ENCODE data around the gene GPR62.
"Not testable (repeated sequence)": the region's sequence is repeated elsewhere in the genome, so short reads cannot be mapped to it uniquely, and the experiment has no call there.

The GPR62 gene

GRCh38 chr3:51987568-51987967, 32.4 kb downstream of the GPR62 start:
- Histone ChIP-seq H2AFZ (ENCODE audit: low read depth, low read length) (no peak overlapping the region), H3K27me3 (ENCODE audit: insufficient read depth, low read length) (no peaks in the 10 kb centered on the region), H3K9me3 (ENCODE audit: low read length) (no peaks in the 10 kb centered on the region), H3K36me3 (ENCODE audit: insufficient read depth, low read length) (peaks cover 12% of the 10 kb centered on the region), H3K4me3 (ENCODE audit: low read length) (no peak overlapping the region), H3K4me1 (ENCODE audit: insufficient read depth, low read length) (peaks cover 7% of the 10 kb centered on the region)

DNA sequence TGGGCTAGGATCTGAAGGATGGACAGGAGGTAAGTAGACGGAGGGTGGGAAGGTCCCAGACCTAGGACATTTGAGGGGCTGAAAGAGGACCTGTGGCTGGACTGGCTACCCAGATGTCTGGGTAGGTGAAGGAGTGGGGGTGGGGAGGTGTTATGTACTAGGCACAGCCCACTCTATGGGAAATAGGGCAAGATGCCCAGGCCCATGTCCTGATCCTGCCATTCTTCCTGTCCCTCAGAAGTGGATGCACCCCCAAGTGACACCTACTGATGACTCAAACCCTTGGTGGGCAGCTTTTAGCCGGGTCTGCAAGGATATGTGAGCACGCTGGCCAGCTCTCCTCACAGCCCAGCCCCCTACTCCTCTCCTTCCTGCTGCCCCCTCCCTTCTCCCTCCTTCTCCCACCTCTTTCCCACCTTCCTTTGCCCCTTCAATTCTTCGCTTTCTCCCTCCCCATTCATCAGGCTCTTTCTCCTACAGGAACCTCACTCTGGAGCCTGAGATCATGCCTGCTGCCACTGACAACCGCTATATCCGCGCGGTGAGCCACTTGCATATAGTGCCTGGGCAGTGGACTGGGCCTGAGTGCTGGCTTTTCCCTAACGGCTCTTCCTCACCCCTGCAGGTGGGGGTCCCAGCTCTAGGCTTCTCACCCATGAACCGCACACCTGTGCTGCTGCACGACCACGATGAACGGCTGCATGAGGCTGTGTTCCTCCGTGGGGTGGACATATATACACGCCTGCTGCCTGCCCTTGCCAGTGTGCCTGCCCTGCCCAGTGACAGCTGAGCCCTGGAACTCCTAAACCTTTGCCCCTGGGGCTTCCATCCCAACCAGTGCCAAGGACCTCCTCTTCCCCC, 33.3 kb downstream of the GPR62 start:
- peaks cover 19% of the 10 kb centered on the region for H3K36me3 ChIP-seq (ENCODE audit: insufficient read depth, low read length)
- H3K4me3 ChIP-seq (ENCODE audit: low read length) = no peak overlapping the region
- no peaks in the 10 kb centered on the region for H3K9me3 ChIP-seq (ENCODE audit: low read length)
- no peaks in the 10 kb centered on the region for H3K27me3 ChIP-seq (ENCODE audit: insufficient read depth, low read length)
- H2AFZ ChIP-seq (ENCODE audit: low read depth, low read length) = no peak overlapping the region
- H3K4me1 ChIP-seq (ENCODE audit: insufficient read depth, low read length) = peaks cover 5% of the 10 kb centered on the region

GRCh38 chr3:51990501-51990971, 35.4 kb downstream of the GPR62 start:
- Histone ChIP-seq H3K4me1 (ENCODE audit: insufficient read depth, low read length) (peaks cover 14% of the 10 kb centered on the region), H3K36me3 (ENCODE audit: insufficient read depth, low read length) (peaks cover 32% of the 10 kb centered on the region)
- not testable (repeated sequence) for H3K9me3 ChIP-seq (ENCODE audit: low read length); H3K27me3 ChIP-seq (ENCODE audit: insufficient read depth, low read length); H3K4me3 ChIP-seq (ENCODE audit: low read length); H2AFZ ChIP-seq (ENCODE audit: low read depth, low read length)

- H3K36me3 ChIP-seq (ENCODE audit: insufficient read depth, low read length) = peaks cover 32% of the 10 kb centered on the region
- no peaks in the 10 kb centered on the region for H3K27me3 ChIP-seq (ENCODE audit: insufficient read depth, low read length)
- H2AFZ ChIP-seq (ENCODE audit: low read depth, low read length) = no peak overlapping the region
- H3K9me3 ChIP-seq (ENCODE audit: low read length) = no peaks in the 10 kb centered on the region
- H3K4me3 ChIP-seq (ENCODE audit: low read length) = no peak overlapping the region
- peaks cover 14% of the 10 kb centered on the region for H3K4me1 ChIP-seq (ENCODE audit: insufficient read depth, low read length)
Measured at GRCh38 chr3:51992017-51992682, 37.0 kb downstream of the GPR62 start.

DNA sequence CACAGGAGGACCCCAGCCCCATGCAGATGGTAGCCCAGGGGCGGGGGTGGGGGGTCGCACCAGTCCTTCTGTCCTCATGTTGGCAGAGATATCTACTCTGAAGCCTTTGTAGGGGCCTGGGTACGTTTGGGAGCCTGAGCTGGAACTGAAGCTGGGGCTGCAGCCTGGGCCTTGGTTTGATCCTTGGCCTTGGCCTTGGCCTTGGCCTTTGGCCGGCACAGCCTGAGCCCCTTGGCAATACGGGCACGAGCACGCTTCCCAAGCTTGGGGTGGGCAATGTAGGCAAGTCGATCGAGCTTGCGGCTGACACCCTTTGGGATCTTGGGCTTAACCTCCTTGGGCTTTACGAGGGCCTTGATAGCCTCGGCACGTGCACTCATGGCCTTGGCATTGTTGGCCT, 38.5 kb downstream of the GPR62 start:
- not testable (repeated sequence) for H3K9me3 ChIP-seq (ENCODE audit: low read length); H3K27me3 ChIP-seq (ENCODE audit: insufficient read depth, low read length); H3K4me3 ChIP-seq (ENCODE audit: low read length); H2AFZ ChIP-seq (ENCODE audit: low read depth, low read length)
- Histone ChIP-seq H3K4me1 (ENCODE audit: insufficient read depth, low read length) (peaks cover 14% of the 10 kb centered on the region), H3K36me3 (ENCODE audit: insufficient read depth, low read length) (peaks cover 32% of the 10 kb centered on the region)

DNA sequence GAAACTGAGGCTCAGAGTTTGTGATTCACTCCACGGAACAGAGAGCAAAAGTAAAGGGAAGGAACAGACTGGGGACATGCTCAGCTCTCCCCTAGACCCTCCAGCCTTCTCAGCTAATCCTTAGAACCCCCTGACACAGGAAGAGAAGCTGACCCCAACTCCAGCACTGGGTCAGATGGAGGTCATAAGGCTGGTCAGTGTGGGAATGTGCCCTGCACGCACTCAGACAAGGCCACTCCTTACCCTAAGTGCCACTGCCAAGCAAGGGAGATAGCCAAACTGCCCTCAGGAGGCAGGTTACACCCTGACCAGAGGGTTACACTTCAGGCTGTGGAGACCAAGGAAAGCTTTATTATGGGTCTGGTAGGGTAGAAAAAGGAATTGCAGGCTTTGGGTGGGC, 39.3 kb downstream of the GPR62 start:
- Histone ChIP-seq H3K27me3 (ENCODE audit: insufficient read depth, low read length) (no peaks in the 10 kb centered on the region), H3K36me3 (ENCODE audit: insufficient read depth, low read length) (peaks cover 32% of the 10 kb centered on the region), H3K4me1 (ENCODE audit: insufficient read depth, low read length) (peaks cover 14% of the 10 kb centered on the region), H2AFZ (ENCODE audit: low read depth, low read length) (no peak overlapping the region), H3K4me3 (ENCODE audit: low read length) (peak overlapping the region; percentile 90), H3K9me3 (ENCODE audit: low read length) (no peaks in the 10 kb centered on the region)

- Histone ChIP-seq H3K27me3 (ENCODE audit: insufficient read depth, low read length) (no peaks in the 10 kb centered on the region), H3K9me3 (ENCODE audit: low read length) (no peaks in the 10 kb centered on the region), H3K36me3 (ENCODE audit: insufficient read depth, low read length) (peaks cover 32% of the 10 kb centered on the region), H3K4me3 (ENCODE audit: low read length) (peak within 1 kb of the TSS; percentile 90), H3K4me1 (ENCODE audit: insufficient read depth, low read length) (peaks cover 14% of the 10 kb centered on the region), H2AFZ (ENCODE audit: low read depth, low read length) (peak within 1 kb of the TSS; percentile 48)
Measured at GRCh38 chr3:51995346-51996163, 40.4 kb downstream of the GPR62 start, which contains the start of gene RPL29. TSS of gene RPL29 (minus strand) at chr3:51995895. CDS start at chr3:51995461, 434 bp downstream.

GRCh38 chr3:51997172-51997571, 42.0 kb downstream of the GPR62 start:
- no peaks in the 10 kb centered on the region for H3K27me3 ChIP-seq (ENCODE audit: insufficient read depth, low read length)
- no peak overlapping the region for H2AFZ ChIP-seq (ENCODE audit: low read depth, low read length)
- H3K9me3 ChIP-seq (ENCODE audit: low read length) = no peaks in the 10 kb centered on the region
- H3K4me1 ChIP-seq (ENCODE audit: insufficient read depth, low read length) = peaks cover 20% of the 10 kb centered on the region
- H3K36me3 ChIP-seq (ENCODE audit: insufficient read depth, low read length) = peaks cover 24% of the 10 kb centered on the region
- no peak overlapping the region for H3K4me3 ChIP-seq (ENCODE audit: low read length)

GRCh38 chr3:51997935-51998596, 42.9 kb downstream of the GPR62 start:
- Histone ChIP-seq H3K4me1 (ENCODE audit: insufficient read depth, low read length) (peaks cover 29% of the 10 kb centered on the region), H2AFZ (ENCODE audit: low read depth, low read length) (no peak overlapping the region)

DNA sequence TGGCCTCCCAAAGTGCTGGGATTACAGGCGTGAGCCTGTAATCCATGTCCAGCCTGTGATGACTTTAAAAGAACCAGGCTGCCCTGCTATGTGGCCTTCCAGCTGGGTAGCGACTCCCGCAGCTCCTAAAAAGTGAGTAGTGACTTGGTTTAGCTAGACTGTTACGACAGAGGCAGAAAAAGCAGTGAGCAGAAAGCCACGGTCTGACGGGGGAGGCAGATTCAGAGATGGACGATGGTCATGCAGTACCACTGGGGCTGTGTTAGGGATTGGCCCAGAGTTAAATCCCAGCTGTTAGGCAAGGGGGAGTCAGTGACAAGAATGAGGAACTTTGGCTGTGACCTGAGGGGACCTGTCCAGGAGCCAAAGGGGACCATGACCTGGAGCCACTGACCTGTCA, 43.6 kb downstream of the GPR62 start:
- Histone ChIP-seq H2AFZ (ENCODE audit: low read depth, low read length) (no peak overlapping the region), H3K4me3 (ENCODE audit: low read length) (no peak overlapping the region)

More at GRCh38 chr3:51997935-51998596, 42.9 kb downstream of the GPR62 start:
- Histone ChIP-seq H3K4me3 (ENCODE audit: low read length) (no peak overlapping the region), H3K9me3 (ENCODE audit: low read length) (no peaks in the 10 kb centered on the region), H3K36me3 (ENCODE audit: insufficient read depth, low read length) (peaks cover 16% of the 10 kb centered on the region), H3K27me3 (ENCODE audit: insufficient read depth, low read length) (no peaks in the 10 kb centered on the region)

DNA sequence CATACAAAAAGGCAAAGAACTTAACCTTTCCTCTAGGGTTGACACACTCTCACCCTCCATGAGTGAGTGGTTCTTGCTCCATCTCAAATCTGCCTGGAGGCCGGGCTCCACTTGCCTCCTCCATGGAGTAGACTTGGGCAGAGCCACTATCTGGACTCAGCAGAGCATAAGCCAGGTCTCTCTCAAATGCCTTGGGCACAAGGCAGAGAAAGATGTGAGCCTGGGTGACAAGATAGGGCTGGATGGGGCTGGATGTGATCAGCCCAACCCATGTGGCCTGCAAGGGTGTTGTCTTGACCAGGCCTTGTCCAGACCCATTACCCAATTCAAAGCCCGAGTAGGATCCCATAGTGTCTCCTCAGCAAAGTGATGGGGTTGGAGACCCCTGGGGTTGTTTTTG, 44.7 kb downstream of the GPR62 start:
- no peak overlapping the region for H3K4me3 ChIP-seq (ENCODE audit: low read length)
- H3K4me1 ChIP-seq (ENCODE audit: insufficient read depth, low read length) = peaks cover 37% of the 10 kb centered on the region
- H2AFZ ChIP-seq (ENCODE audit: low read depth, low read length) = no peak overlapping the region
- H3K27me3 ChIP-seq (ENCODE audit: insufficient read depth, low read length) = no peaks in the 10 kb centered on the region
- peaks cover 2% of the 10 kb centered on the region for H3K36me3 ChIP-seq (ENCODE audit: insufficient read depth, low read length)
- H3K9me3 ChIP-seq (ENCODE audit: low read length) = no peaks in the 10 kb centered on the region

More for the DNA sequence above, 43.6 kb downstream of the GPR62 start:
- Histone ChIP-seq H3K4me1 (ENCODE audit: insufficient read depth, low read length) (peaks cover 36% of the 10 kb centered on the region), H3K36me3 (ENCODE audit: insufficient read depth, low read length) (peaks cover 12% of the 10 kb centered on the region), H3K27me3 (ENCODE audit: insufficient read depth, low read length) (no peaks in the 10 kb centered on the region), H3K9me3 (ENCODE audit: low read length) (no peaks in the 10 kb centered on the region)

- peaks cover 50% of the 10 kb centered on the region for H3K4me1 ChIP-seq (ENCODE audit: insufficient read depth, low read length)
- H3K4me3 ChIP-seq (ENCODE audit: low read length) = no peak overlapping the region
- no peak overlapping the region for H2AFZ ChIP-seq (ENCODE audit: low read depth, low read length)
- no peaks in the 10 kb centered on the region for H3K9me3 ChIP-seq (ENCODE audit: low read length)
- H3K36me3 ChIP-seq (ENCODE audit: insufficient read depth, low read length) = no peaks in the 10 kb centered on the region
- no peaks in the 10 kb centered on the region for H3K27me3 ChIP-seq (ENCODE audit: insufficient read depth, low read length)
Measured at GRCh38 chr3:52001443-52001974, 46.3 kb downstream of the GPR62 start.
